SU-DHL-6 (cell line): ENCODE measurements around the gene USP25.

ENCODE experiments used
- H2AFZ ChIP-seq: fragments of 200-600 bp; sonication (generic); 2 replicates; pipeline ENCODE4 v1.6.1; 2014; ENCODE audit warnings: low read depth, mild to moderate bottlenecking, moderate library complexity, mixed read lengths, antibody characterized with exemption, low read length; ENCODE audit not compliant: severe bottlenecking
- H3F3A ChIP-seq: fragments of 200-600 bp; shearing (Covaris generic); 2 replicates; pipeline ENCODE4 v1.6.0; 2016; ENCODE audit warnings: antibody characterized with exemption, mild to moderate bottlenecking; ENCODE audit not compliant: insufficient read depth
- H3K27ac ChIP-seq: fragments of 200-600 bp; sonication (generic); 2 replicates; pipeline ENCODE4 v1.5.1; 2016; ENCODE audit warnings: low read depth, mild to moderate bottlenecking, low read length, moderate library complexity, mixed read lengths
- H3K27me3 ChIP-seq: fragments of 200-600 bp; sonication (generic), shearing (Covaris generic); 2 replicates; pipeline ENCODE4 v1.6.0; 2014; ENCODE audit warnings: mild to moderate bottlenecking, low read length
- H3K36me3 ChIP-seq: fragments of 200-600 bp; sonication (generic); 2 replicates; pipeline ENCODE4 v1.6.1; 2014; ENCODE audit warnings: mild to moderate bottlenecking, low read length, mixed read lengths
- H3K4me2 ChIP-seq: fragments of 300-600, 200-600 bp; shearing (Covaris generic), sonication (generic); 2 replicates; pipeline ENCODE4 v1.6.0; 2014; ENCODE audit warnings: low read length, low read depth, mild to moderate bottlenecking; ENCODE audit not compliant: poor library complexity, severe bottlenecking
- H3K4me3 ChIP-seq: fragments of 200-600 bp; sonication (generic); 2 replicates; pipeline ENCODE4 v1.5.1; 2014; ENCODE audit warnings: antibody characterized with exemption, low read length, mild to moderate bottlenecking, mixed read lengths; ENCODE audit not compliant: insufficient read depth, poor library complexity, severe bottlenecking
- H3K79me2 ChIP-seq: fragments of 200-600 bp; sonication (generic); 2 replicates; pipeline ENCODE4 v1.6.1; 2014; ENCODE audit warnings: mild to moderate bottlenecking, low read length, moderate library complexity; ENCODE audit not compliant: insufficient read depth
- H3K9ac ChIP-seq: fragments of 200-600 bp; sonication (generic); 2 replicates; pipeline ENCODE4 v1.7.0; 2014; ENCODE audit warnings: mild to moderate bottlenecking, low read length
- H3K9me2 ChIP-seq: fragments of 200-600 bp; sonication (generic); replicated peaks from 2 replicates; pipeline ENCODE4 v1.6.1; 2014; ENCODE audit warnings: low read length; ENCODE audit not compliant: insufficient read depth
- H3K9me3 ChIP-seq: fragments of 200-600 bp; sonication (generic); 2 replicates; pipeline ENCODE4 v1.6.1; 2014; ENCODE audit warnings: low read length, mixed read lengths; ENCODE audit not compliant: insufficient read depth
- H4K20me1 ChIP-seq: fragments of 200-600 bp; sonication (generic); 2 replicates; pipeline ENCODE4 v1.6.1; 2014; ENCODE audit warnings: low read depth, mild to moderate bottlenecking, antibody characterized with exemption, low read length, moderate library complexity, mixed read lengths
- EZH2phosphoT487 ChIP-seq: fragments of 200-600 bp; sonication (generic), shearing (Covaris generic); conservative IDR thresholded peaks from 2 replicates; pipeline ENCODE4 v1.6.1; 2018; ENCODE audit warnings: mild to moderate bottlenecking, antibody characterized with exemption, low read length, moderate library complexity, mixed read lengths
- TF ChIP-seq, protein P1 (sequence below): fragments of 200-600 bp; sonication (generic); IDR thresholded peaks from one replicate; pipeline ENCODE4 v1.5.1; 2017; ENCODE audit warnings: antibody characterized with exemption, mild to moderate bottlenecking, low read length, moderate library complexity; ENCODE audit not compliant: insufficient read depth, poor library complexity, severe bottlenecking

The USP25 gene

DNA sequence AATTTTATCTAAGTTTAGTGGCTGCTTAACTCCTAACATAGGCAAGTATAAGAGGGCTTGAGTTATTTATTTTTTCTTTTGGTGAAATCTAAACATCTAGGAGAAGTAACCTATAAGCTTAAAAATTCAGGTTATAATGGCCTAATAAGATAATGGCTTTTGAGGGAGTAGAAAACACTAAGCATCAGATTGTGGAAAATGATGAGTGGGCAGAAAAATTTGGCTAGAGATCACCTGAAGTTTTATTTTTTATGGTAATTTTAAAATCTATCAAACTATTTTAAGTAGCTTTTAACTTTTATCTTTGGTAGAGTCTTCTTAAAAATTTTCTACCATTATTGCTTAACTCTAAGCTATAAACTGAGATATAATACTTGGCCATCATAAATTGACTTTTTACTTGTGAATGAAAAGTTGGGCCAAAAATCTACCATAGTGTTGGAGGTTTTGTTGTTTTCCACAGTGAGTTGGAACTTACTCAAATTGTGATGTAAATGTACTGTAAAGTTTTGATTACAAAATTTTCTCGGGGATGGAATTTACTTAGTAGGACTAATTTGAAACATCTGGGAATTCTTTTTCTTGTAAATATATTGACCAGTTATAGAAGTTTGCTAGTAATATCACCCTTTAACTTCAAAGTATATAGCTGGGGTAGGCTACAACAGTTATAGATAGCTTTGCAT lies 63.9 kb downstream of the USP25 start:
- TF ChIP-seq, protein P1, sequence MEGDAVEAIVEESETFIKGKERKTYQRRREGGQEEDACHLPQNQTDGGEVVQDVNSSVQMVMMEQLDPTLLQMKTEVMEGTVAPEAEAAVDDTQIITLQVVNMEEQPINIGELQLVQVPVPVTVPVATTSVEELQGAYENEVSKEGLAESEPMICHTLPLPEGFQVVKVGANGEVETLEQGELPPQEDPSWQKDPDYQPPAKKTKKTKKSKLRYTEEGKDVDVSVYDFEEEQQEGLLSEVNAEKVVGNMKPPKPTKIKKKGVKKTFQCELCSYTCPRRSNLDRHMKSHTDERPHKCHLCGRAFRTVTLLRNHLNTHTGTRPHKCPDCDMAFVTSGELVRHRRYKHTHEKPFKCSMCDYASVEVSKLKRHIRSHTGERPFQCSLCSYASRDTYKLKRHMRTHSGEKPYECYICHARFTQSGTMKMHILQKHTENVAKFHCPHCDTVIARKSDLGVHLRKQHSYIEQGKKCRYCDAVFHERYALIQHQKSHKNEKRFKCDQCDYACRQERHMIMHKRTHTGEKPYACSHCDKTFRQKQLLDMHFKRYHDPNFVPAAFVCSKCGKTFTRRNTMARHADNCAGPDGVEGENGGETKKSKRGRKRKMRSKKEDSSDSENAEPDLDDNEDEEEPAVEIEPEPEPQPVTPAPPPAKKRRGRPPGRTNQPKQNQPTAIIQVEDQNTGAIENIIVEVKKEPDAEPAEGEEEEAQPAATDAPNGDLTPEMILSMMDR, result no peak
- no peak for TF ChIP-seq EZH2phosphoT487
- H2AFZ ChIP-seq, result no peak overlapping the region
- no peak overlapping the region for H3K4me2 ChIP-seq
- no peak overlapping the region for H3K4me3 ChIP-seq
- no peaks in the 10 kb centered on the region for H4K20me1 ChIP-seq
- H3K9me2 ChIP-seq, result no peaks in the 10 kb centered on the region
- H3K9me3 ChIP-seq, result no peaks in the 10 kb centered on the region
- H3K9ac ChIP-seq, result no peak overlapping the region
- H3F3A ChIP-seq, result no peaks in the 10 kb centered on the region; the same call in 1 of the 2 replicates
- no peak overlapping the region for H3K27ac ChIP-seq
- H3K36me3 ChIP-seq, result peaks cover 3% of the 10 kb centered on the region; the same call in 1 of the 2 replicates
- no peaks in the 10 kb centered on the region for H3K27me3 ChIP-seq
- no peaks in the 10 kb centered on the region for H3K79me2 ChIP-seq

DNA sequence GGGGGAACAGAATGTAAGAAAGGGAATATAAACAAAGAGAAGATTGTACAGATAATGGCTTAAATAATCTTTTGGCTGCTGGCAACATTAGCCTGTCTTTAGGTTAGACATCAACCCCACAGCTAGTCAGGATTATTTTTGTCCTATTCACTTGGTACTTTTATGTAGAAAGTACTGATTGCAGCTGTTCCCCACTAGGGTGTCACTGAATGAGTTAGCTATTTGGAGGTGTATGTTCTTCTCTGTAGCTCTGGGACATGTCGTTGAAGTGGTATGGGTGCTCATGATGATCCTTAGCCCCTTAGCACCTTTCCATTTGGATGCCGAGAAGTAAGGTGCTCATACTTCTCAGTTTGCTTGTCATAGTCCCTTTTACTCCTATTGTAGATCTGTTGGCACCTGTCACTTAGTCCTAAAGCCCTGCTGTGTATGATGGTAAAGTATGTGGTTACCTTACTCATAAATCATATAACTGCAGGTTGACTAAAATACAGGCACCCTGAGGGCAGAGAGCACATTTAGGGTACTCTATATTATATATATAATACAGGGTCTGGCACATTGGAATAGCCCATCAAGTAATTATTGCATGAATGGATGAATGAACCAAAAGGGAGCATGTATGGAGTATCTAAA lies 64.6 kb downstream of the USP25 start:
- TF ChIP-seq, protein P1, result no peak
- no peak for TF ChIP-seq EZH2phosphoT487
- Histone ChIP-seq H3K27ac (no peak overlapping the region), H2AFZ (no peak overlapping the region), H4K20me1 (no peaks in the 10 kb centered on the region), H3K79me2 (no peaks in the 10 kb centered on the region), H3K36me3 (peaks cover 3% of the 10 kb centered on the region; the same call in 1 of the 2 replicates), H3F3A (no peaks in the 10 kb centered on the region; the same call in 1 of the 2 replicates), H3K4me2 (no peak overlapping the region), H3K4me3 (no peak overlapping the region), H3K9me3 (no peaks in the 10 kb centered on the region), H3K9ac (no peak overlapping the region), H3K9me2 (no peaks in the 10 kb centered on the region), H3K27me3 (no peaks in the 10 kb centered on the region)

- H3K36me3 ChIP-seq, result peaks cover 3% of the 10 kb centered on the region; the same call in 1 of the 2 replicates
- H3K27me3 ChIP-seq, result no peaks in the 10 kb centered on the region
- no peak overlapping the region for H3K27ac ChIP-seq
- TF ChIP-seq, protein P1, result no peak
- TF ChIP-seq EZH2phosphoT487, result no peak
- H3K9ac ChIP-seq, result no peak overlapping the region
- no peak overlapping the region for H3K4me3 ChIP-seq
- no peaks in the 10 kb centered on the region for H3K79me2 ChIP-seq
- H3K4me2 ChIP-seq, result no peak overlapping the region
- H3K9me3 ChIP-seq, result no peaks in the 10 kb centered on the region
- H3K9me2 ChIP-seq, result no peaks in the 10 kb centered on the region
- H4K20me1 ChIP-seq, result no peaks in the 10 kb centered on the region
- H2AFZ ChIP-seq, result no peak overlapping the region
- H3F3A ChIP-seq, result no peaks in the 10 kb centered on the region; the same call in 1 of the 2 replicates
Measured at GRCh38 chr21:15795533-15795932, 65.8 kb downstream of the USP25 start.
